PC-9 (cell line): ENCODE data around the gene BAG1.

ENCODE experiments used
- CTCF ChIP-seq: fragments of 200-600 bp; sonication (generic); conservative IDR thresholded peaks from 2 replicates; pipeline ENCODE4 v1.6.1; 2017; ENCODE audit warnings: mixed run types, antibody characterized with exemption, mild to moderate bottlenecking, moderate library complexity
- EZH2 ChIP-seq: fragments of 200-600 bp; sonication (generic); IDR thresholded peaks from 2 replicates; pipeline ENCODE4 v1.8.0; 2017; ENCODE audit warnings: antibody characterized with exemption, low read depth

- TF ChIP-seq CTCF: no peak
- no peak for TF ChIP-seq EZH2
These were observed 32.9 kb downstream of the BAG1 start for GRCh38 chr9:33231623-33231942.
